Epithelial cell of proximal tubule (primary cell): ENCODE results near the gene CRACR2B. TPM values are rescaled to one million over a fixed set of nuclear protein-coding genes. Genes with fewer than 3 reads are reported as not detected.

Source experiments
- DNase-seq: peaks from one replicate; pipeline ENCODE4 v3.0.0-alpha.2; 2011; ENCODE audit warnings: low read depth
- H3K4me3 ChIP-seq: 2 replicates; pipeline ENCODE4 v1.5.1; 2011; ENCODE audit warnings: low read depth, mild to moderate bottlenecking, low read length
- total RNA-seq: library from RNA; depleted of rRNA; stranded (reverse); fragments of >200 nt; gene quantifications from 2 replicates; pipeline ENCODE4 v1.2.3, GENCODE V29; 2015
- TF ChIP-seq, protein P1 (sequence below): conservative IDR thresholded peaks from 2 replicates; pipeline ENCODE4 v1.5.1; 2012; ENCODE audit warnings: low read depth, mild to moderate bottlenecking, low read length

The CRACR2B gene
- total RNA-seq, 1 donor from 2014 or later, result 55.7 TPM

DNA sequence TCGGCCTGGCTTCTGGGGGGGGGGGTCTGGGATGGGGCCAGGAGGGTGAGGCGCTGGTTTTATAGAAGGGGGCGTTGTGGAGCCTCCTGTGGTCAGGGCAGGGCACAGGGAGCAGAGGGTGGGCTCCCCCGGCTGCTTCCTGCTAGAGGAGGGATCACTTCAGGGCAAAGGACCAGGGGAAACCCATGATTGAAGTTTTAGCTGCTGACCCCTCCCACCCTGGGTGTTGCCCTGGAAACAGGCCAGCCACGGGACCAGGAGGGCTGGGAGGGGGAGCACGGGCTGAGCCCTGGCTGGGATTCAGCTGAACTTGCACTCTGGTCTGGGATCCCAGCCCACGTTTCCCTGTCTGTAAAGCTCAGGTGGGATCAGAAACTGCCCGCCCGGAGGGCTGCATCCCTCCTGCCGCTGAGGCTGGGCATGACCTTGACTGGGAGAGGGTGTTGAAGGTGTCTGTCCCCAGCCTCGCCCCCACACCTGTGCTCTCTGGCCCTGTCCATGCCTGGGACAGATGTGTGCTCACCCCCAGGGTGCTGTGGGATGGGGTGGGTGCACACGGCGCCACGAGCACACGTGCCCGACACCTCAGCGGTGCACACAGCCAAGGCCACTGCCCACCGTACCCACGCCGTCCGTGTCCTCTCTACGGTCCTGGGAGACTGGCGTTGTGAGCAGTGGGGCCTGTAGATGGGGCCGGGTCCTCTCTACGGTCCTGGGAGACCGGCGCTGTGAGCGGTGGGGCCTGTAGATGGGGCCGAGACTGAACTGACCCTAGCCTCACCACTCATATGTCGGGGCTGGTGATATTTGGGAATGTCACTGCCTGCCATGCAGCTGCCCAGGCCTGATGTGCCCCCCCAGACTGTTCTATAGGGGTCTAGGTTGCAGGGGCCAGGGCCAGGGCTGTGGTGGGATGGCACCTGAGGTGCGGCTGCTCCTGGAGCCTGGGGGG lies 17.2 kb downstream of the CRACR2B start:
- peak overlapping the region; percentile 98 for H3K4me3 ChIP-seq
- TF ChIP-seq, protein P1, sequence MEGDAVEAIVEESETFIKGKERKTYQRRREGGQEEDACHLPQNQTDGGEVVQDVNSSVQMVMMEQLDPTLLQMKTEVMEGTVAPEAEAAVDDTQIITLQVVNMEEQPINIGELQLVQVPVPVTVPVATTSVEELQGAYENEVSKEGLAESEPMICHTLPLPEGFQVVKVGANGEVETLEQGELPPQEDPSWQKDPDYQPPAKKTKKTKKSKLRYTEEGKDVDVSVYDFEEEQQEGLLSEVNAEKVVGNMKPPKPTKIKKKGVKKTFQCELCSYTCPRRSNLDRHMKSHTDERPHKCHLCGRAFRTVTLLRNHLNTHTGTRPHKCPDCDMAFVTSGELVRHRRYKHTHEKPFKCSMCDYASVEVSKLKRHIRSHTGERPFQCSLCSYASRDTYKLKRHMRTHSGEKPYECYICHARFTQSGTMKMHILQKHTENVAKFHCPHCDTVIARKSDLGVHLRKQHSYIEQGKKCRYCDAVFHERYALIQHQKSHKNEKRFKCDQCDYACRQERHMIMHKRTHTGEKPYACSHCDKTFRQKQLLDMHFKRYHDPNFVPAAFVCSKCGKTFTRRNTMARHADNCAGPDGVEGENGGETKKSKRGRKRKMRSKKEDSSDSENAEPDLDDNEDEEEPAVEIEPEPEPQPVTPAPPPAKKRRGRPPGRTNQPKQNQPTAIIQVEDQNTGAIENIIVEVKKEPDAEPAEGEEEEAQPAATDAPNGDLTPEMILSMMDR, result no peak
- DNase-seq, result no peak

DNA sequence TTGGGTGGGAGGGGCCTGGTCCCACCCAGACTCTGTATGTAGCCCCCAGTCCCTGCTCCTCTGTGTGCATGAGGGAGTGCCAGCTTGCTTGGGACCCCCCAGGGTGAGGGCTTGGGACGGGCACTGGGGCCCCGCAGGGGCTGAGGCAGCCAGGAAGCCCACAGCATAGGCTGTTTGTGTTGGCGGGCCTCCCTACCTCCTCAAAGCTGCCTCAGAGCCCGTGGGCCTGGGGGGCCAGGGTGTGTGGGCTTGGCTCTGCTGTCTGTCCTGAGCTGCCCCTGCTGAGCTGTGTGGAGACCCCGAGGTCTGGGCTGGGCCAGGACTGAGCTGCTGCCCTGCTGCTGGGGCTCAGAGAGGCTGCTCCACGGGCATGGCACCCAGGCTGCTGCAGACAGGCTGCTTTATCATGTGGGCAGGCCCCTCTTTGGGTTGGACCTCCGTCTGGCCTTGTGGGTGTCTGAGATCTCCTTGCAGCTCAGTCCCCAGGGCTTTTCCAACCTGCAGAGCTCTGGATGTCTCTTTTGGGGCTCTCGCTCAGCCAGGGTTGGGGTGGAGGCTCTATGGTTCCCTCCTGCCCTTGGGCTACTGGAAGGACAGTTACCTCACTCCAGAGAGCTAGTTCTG lies 18.3 kb downstream of the CRACR2B start:
- DNase-seq, result no peak
- TF ChIP-seq, protein P1, result no peak
- no peak overlapping the region for H3K4me3 ChIP-seq

DNA sequence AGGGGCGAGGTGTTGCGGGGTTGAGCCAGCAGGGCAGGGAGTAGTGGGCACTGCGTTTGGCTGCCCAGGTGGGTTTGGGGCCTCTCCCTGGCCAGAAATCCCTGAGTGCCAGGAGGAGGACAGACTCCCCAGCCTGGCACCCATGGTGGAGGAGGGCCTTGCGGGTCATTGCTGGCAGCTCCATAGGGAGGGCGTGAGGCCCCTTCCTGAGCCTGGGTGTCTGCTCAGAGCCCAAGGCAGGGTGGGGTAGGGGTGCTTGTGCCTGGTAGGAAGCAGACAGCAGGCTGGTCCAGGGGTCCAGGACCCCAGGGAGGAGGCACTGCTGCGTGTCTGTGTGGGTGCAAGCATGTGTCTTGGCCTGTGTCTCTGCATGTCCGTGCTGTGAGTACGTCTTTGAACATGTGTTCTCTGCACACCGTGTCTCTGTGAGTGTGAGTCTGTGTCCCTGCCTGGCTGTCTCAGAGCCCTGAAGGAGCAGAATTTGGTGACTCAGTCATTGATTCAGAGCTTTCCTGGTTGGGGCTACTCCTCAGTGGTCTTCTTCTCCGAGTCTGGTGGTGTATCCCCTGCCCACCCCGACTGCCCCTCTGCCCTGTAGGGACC lies 18.9 kb downstream of the CRACR2B start:
- no peak overlapping the region for H3K4me3 ChIP-seq

DNA sequence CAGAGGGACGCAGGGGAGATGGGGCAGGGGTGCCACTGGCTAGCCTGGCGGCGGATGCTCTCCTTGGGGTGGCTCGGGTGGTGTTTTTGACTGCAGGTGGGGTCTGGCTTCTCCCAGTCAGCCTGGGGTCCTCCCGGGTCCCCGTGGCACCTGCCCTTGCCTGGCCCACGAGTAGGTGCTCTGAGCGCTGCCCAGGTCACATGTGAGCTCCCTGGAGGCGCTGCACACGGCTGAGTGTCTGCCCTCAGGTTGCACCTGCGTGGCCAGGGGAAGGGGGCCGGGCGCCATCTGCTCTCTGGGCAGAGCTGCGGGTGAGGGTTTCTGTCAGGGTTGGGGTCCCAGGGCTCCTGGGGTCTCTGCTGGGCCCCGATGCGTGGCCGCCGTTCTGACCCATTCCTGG lies 20.2 kb downstream of the CRACR2B start:
- H3K4me3 ChIP-seq, result no peak overlapping the region
- TF ChIP-seq, protein P1, result no peak
- no peak for DNase-seq

More for the DNA sequence above, 18.9 kb downstream of the CRACR2B start:
- DNase-seq, result no peak
- TF ChIP-seq, protein P1, result no peak

DNA sequence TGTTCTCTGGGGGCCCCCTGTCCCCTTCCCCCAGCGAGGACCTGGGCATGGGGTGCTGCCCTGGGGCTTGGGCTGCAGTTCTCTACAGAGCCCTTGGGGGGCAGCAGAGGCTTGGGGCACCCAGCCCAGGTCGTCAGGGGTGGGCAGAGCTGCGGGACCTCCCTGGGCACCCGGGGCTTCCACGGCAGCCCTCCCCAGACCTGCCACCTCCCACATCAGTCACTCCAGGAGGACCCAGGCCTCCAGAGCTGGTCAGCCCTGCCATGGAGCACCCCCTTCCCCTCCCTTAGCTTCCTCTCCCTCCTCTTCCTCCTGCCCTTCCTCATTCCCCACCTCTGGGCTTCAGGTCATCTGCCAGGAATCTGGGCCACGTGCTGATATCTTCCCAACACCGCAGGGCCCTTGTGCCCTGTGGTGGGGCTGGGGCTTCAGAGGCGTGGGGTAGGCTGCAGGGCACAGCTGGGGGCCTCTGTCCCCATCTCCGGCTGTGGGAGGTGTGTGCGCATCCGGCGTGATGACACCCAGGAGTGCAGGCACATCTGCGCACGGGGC lies 20.7 kb downstream of the CRACR2B start:
- H3K4me3 ChIP-seq, result no peak overlapping the region
- no peak for DNase-seq
- TF ChIP-seq, protein P1, result peak; percentile 81

DNA sequence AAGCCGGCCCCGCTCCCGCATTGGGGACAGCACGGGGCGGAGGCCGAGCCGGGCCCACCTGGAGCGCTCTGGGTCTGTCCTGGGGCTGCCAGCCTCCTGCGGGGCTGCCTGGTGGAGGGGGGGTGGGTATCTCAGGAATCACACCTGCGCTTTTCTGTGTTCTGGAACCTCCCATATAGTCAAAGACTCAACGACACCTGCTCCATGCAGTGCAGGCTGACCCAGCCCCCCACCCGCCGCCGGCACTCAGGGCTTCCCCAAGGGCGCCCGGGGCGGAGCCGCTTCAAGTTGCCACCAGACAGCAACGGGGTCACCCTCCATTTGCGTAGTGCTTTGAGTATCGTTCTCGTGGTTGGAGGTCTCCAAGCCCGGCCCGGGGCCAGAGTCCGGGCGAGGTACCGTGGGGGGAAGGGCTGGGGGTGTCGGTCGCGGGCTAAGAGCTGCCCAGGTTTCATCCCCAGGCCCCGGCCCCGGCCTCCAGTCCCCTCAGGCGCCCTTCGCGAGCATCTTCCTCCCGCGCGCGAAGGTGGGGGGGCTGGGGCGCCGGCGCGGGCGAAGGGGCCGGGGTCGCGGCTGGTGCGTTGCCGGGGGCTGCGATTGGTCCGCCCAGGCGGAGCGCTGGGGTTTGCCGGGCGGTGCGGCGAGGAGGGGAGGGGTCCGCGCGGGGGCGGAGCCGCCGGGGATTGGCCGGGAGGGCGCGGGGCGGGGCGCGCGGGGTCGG lies 21.5 kb downstream of the CRACR2B start:
- no peak for DNase-seq
- TF ChIP-seq, protein P1, result no peak
- peak overlapping the region; percentile 23 for H3K4me3 ChIP-seq
